Naive thymus-derived CD8-positive, alpha-beta T cell (primary cell): ENCODE data around the gene PACRG. TPM values are rescaled to one million over a fixed set of nuclear protein-coding genes. Genes with fewer than 3 reads are reported as not detected.

Experiments
- ATAC-seq, 2 donors: fragments of 150-1000 bp; cut with Tn5 transposase in 1 of 2; sonication (Bioruptor Pico), chemical (Tn5 transposase) in 1 of 2; 1 replicate in 1 of 2; 2 replicates in 1 of 2; pipeline ENCODE4 v1.10.0; 2021; ENCODE audit warnings: mild to moderate bottlenecking in 2 of 2, moderate library complexity in 2 of 2
- POLR2A ChIA-PET: fragments of 350-600 bp; sonication (Branson Sonifier 250); formaldehyde crosslinking; loops from one replicate; lab custom pipeline; 2021; ENCODE audit warnings: antibody characterized with exemption; lab: Charles Lee
- DNase-seq, 10 donors: peaks; one replicate each; pipeline versions ENCODE4 v3.0.0 to v3.0.0-alpha.2; 2020 to 2022
- H3K27ac Mint-ChIP-seq, 10 donors: one replicate each; pipeline ENCODE4 v1.8.0; 2020 to 2022; ENCODE audit warnings: mild to moderate bottlenecking in 10 of 10, mixed read lengths in 10 of 10, moderate library complexity in 4 of 10, inconsistent platforms in 1 of 10
- H3K27me3 Mint-ChIP-seq, 5 donors: one replicate each; pipeline ENCODE4 v1.8.0; 2021 to 2022; ENCODE audit warnings: mixed read lengths in 5 of 5
- H3K36me3 Mint-ChIP-seq, 3 donors: one replicate each; pipeline ENCODE4 v1.8.0; 2020 to 2022; ENCODE audit warnings: mixed read lengths in 3 of 3, mild to moderate bottlenecking in 2 of 3, inconsistent platforms in 1 of 3
- H3K4me1 Mint-ChIP-seq, 4 donors: one replicate each; pipeline ENCODE4 v1.8.0; 2021 to 2022; ENCODE audit warnings: mixed read lengths in 4 of 4
- H3K4me3 Mint-ChIP-seq, 10 donors: one replicate each; pipeline ENCODE4 v1.8.0; 2020 to 2022; ENCODE audit warnings: mild to moderate bottlenecking in 10 of 10, mixed read lengths in 10 of 10, moderate library complexity in 6 of 10, inconsistent platforms in 1 of 10
- H3K9me3 Mint-ChIP-seq, 9 donors: one replicate each; pipeline ENCODE4 v1.8.0; 2020 to 2022; ENCODE audit warnings: mixed read lengths in 9 of 9, mild to moderate bottlenecking in 3 of 9, inconsistent platforms in 1 of 9, moderate library complexity in 1 of 9
- polyA plus RNA-seq, 3 donors: library from polyadenylated mRNA; unstranded; fragments of 300-500 nt; fragmentation: Illumina TruSeq; gene quantifications; one replicate each; pipeline ENCODE4 v1.2.3, GENCODE V29; 2021
- total RNA-seq, 8 experiments: library from RNA in 2 of 8; stranded (reverse) in 2 of 8; gene quantifications; one replicate each; pipeline ENCODE4 v1.2.3 and lab custom pipeline; 2021 to 2026

Gene PACRG
- total and polyA plus RNA-seq, 5 experiments from 2014 or later, result 0.34 to 1.2 (median 0.83) TPM; not detected in 1

DNA sequence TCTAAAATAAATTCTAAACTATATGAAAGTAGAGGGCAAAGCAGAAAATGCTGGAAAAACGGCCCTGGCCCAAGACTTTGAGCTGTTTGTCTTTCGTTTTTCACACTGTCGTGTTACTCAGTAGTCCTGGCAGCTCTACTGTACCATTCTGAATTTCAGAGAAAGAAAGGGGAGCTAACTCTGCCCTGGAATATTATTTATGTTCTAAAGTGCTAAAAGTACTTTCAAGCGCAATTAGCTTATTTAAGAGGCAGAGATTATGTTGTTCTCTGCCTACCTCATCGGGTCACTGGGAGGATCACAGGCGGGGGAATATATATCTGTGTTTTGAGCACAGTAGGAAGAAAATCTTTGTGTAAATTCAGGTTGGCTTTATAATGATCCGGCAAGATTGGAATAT, 534.3 kb downstream of the PACRG start:
- ATAC-seq (no peak), DNase-seq (no peak)
- Mint-ChIP-seq H3K9me3 (no peaks in the 10 kb centered on the region), H3K4me3 (no peak overlapping the region), H3K36me3 (no peaks in the 10 kb centered on the region), H3K4me1 (peaks cover 8 to 12% (median 10%) of the 10 kb centered on the region in 4 donors), H3K27me3 (peaks cover 5 to 37% (median 18%) of the 10 kb centered on the region in 5 donors), H3K27ac (no peak overlapping the region)
- POLR2A ChIA-PET, result no interaction called here

DNA sequence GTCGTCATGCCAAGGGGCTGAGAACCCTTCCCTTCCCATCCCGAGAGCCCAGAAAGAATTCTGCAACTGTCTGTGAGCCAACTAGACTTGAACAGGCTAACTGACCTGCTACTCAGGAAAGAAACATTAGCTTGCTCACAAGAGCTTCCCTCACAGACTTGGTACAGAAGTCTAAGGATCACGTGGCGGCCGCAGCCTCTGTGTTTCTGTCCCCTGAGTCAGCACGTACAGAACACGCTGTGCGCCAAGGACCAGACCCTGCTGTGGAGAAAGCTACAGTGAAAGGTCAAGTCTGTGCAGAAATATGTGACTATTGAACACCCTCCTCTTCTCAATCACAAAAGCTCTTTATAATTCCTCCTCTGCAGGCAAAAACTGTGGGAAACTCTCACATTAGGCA, 535.4 kb downstream of the PACRG start:
- ATAC-seq (no peak), DNase-seq (no peak)
- no peak overlapping the region for H3K4me3 Mint-ChIP-seq
- peaks cover 8 to 12% (median 10%) of the 10 kb centered on the region in 4 donors for H3K4me1 Mint-ChIP-seq
- POLR2A ChIA-PET, result no interaction called here
- H3K36me3 Mint-ChIP-seq, result no peaks in the 10 kb centered on the region
- H3K9me3 Mint-ChIP-seq, result no peaks in the 10 kb centered on the region
- H3K27me3 Mint-ChIP-seq, result peaks cover 5 to 37% (median 20%) of the 10 kb centered on the region in 5 donors
- no peak overlapping the region for H3K27ac Mint-ChIP-seq

DNA sequence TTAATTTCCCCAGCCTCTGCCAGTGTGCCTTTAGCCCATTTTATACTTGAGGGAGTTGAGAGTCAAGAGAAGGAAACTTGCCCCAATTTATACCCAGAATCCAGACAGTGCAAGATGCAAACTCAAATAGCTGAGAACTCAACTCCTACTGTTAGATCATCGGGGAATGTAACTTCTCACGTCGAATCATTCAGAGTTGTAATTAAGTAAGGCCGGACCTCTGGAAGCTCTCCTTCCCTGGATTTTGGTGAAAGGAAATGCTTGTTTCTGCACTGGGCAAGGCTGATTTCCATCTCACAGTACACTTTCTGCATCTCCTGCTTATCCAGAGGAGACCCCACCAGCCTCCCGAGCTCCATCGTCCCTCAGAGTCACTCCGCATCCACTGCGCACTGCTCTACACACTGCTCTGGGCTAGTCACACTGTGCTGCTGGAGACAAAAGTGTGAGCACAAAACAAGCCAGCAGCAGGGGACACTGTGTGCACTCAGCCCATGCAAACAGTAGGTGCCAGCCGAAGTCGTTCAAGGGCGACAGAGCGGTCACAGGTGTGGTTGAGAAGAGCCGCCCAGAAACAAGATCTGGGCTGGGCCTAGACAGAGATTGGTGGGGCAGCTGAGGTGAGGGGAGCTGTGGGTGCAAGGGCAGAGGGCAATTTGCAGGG, 536.4 kb downstream of the PACRG start:
- POLR2A ChIA-PET, result no interaction called here
- Mint-ChIP-seq H3K4me3 (no peak overlapping the region), H3K4me1 (peaks cover 8 to 12% (median 10%) of the 10 kb centered on the region in 4 donors), H3K9me3 (no peaks in the 10 kb centered on the region), H3K27me3 (peaks cover 5 to 33% (median 17%) of the 10 kb centered on the region in 5 donors), H3K27ac (no peak overlapping the region), H3K36me3 (no peaks in the 10 kb centered on the region)
- peak in 1 of 10 donors; percentile 50 for DNase-seq
- no peak for ATAC-seq

DNA sequence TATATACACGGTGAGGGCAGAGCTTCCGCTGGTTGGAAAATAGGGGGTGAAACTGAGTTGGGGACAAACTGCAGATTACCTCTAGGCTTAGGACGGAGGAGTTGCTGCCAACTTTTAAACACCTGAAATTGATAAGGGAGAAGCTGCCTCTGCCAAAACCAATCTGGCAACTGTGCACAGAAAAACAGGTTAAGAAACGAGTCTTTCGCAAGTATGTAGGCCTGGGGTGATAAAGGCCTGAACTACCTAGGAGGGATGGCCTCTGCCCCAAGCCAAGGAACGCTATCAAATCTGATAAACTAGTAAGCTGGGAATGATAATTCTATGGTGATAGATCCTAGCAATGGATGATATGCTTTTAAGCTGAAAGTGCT, 536.9 kb downstream of the PACRG start:
- Mint-ChIP-seq H3K27ac (no peak overlapping the region), H3K4me3 (no peak overlapping the region), H3K36me3 (no peaks in the 10 kb centered on the region), H3K27me3 (peaks cover 5 to 28% (median 17%) of the 10 kb centered on the region in 5 donors), H3K4me1 (peaks cover 8 to 12% (median 10%) of the 10 kb centered on the region in 4 donors), H3K9me3 (no peaks in the 10 kb centered on the region)
- POLR2A ChIA-PET, result no interaction called here
- DNase-seq, result no peak
- no peak for ATAC-seq

DNA sequence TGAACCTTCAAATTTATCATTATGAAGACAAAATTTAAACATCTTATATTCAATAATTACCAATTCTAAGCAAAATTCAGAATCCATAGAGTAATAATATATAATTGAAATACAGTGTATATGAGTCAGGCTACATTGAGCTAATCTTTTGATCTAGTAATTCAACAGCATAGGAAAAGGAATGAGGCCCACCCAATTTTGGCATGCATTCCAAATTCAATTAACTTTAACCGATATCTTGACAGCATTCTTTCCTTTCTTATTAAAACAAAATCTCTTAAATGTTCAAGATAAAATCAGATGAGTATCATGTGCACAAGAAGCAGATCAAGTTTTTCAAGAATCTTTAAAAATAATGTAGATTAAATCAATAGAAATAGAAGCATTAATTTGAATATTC, 553.9 kb downstream of the PACRG start:
- no peak overlapping the region for H3K27ac Mint-ChIP-seq
- POLR2A ChIA-PET, result no interaction called here
- no peak overlapping the region for H3K4me3 Mint-ChIP-seq
- no peaks in the 10 kb centered on the region for H3K36me3 Mint-ChIP-seq
- peaks cover 0 to 3% (median 0%) of the 10 kb centered on the region in 4 donors for H3K4me1 Mint-ChIP-seq
- H3K27me3 Mint-ChIP-seq, result peaks cover 2 to 21% (median 12%) of the 10 kb centered on the region in 5 donors
- peaks cover 0 to 5% (median 0%) of the 10 kb centered on the region in 9 donors for H3K9me3 Mint-ChIP-seq
- DNase-seq (no peak), ATAC-seq (no peak)

DNA sequence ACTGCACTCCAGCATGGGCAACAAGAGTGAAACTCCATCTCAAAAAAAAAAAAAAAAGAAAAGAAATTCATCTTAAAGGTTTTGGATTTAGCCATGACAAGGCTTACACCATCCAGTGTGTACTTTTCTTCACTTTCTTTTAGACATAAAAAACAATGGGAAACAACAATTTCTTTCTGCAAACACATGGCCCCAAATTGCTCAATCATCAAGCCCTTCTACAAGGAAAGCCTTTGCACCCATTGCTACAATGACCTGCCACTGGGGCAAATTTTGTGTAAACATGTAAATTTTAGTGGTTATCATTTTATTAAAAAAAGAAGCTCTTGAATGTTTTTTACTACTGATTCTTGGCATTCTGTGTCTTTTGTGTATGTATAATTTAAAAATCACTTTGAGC, 554.9 kb downstream of the PACRG start:
- Mint-ChIP-seq H3K36me3 (no peaks in the 10 kb centered on the region), H3K27ac (no peak overlapping the region), H3K9me3 (peaks cover 0 to 5% (median 0%) of the 10 kb centered on the region in 9 donors), H3K27me3 (peaks cover 2 to 21% (median 12%) of the 10 kb centered on the region in 5 donors), H3K4me3 (no peak overlapping the region), H3K4me1 (peaks cover 0 to 3% (median 0%) of the 10 kb centered on the region in 4 donors)
- POLR2A ChIA-PET, result no interaction called here
- ATAC-seq, result no peak
- DNase-seq, result no peak

DNA sequence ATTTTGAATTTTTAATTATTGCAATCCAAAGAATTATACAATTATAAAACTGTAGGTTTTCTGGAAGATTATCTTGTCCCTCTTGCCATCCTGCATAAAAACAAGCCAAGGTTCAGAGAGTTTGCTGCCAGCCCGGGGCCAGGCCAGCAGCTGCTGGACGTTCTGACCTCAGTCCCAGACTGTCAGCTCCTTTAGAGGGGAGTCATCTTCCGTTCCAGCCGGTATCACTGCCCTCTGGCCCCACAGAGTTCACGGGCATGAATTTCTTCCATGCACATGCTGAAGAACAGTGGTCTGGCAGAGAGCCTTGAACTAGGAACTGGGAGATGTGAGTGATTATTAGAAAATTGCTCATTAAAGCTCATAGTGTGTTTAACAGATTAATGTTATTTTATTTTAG, 556.4 kb downstream of the PACRG start:
- POLR2A ChIA-PET, result no interaction called here
- H3K9me3 Mint-ChIP-seq, result no peaks in the 10 kb centered on the region
- H3K27ac Mint-ChIP-seq, result no peak overlapping the region
- ATAC-seq (no peak), DNase-seq (no peak)
- H3K27me3 Mint-ChIP-seq, result peaks cover 2 to 18% (median 12%) of the 10 kb centered on the region in 5 donors
- peaks cover 0 to 3% (median 0%) of the 10 kb centered on the region in 4 donors for H3K4me1 Mint-ChIP-seq
- no peak overlapping the region for H3K4me3 Mint-ChIP-seq
- H3K36me3 Mint-ChIP-seq, result no peaks in the 10 kb centered on the region

DNA sequence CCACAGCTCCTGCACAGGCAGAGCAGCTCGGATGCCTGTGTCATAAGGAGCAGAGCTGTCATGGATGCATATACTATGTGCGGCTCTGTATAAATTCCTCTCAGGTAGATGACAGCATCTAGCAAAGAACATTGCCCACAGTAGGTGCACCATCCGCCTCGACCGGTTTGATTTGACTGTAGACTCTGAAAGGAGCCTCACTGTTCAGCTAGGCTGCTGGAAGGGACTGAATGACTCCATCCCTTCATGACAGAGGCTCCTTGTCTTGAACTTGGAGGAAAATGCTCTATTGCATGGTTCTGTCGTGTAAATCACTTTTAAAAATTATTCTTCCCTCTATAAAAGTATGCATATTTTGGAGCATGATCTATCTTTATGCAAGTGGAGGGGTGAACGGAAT, 557.9 kb downstream of the PACRG start:
- Mint-ChIP-seq H3K36me3 (no peaks in the 10 kb centered on the region), H3K27ac (no peak overlapping the region), H3K27me3 (peaks cover 2 to 7% (median 4%) of the 10 kb centered on the region in 5 donors), H3K4me1 (peaks cover 0 to 2% (median 0%) of the 10 kb centered on the region in 4 donors), H3K9me3 (no peaks in the 10 kb centered on the region), H3K4me3 (no peak overlapping the region)
- ATAC-seq (no peak), DNase-seq (no peak)
- POLR2A ChIA-PET, result no interaction called here

DNA sequence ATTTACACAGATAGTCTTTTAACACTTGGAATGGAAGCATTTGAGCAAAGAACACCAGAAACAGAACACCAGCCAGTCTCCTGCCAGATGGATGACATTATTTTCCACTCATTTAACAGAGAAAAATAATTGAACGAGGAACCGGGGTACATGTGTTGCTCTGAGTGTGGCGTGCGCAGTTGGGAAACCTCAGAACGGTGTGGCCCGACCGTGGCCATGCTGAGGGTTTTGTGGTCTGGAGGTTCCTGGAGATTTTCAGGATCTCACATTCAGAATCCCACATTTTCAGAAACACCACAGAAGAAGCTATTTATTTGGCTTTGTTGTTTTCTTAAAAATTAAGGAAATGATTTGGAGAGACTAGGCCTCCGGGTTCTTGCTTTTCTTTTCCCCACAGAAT, 559.9 kb downstream of the PACRG start:
- POLR2A ChIA-PET, result no interaction called here
- no peaks in the 10 kb centered on the region for H3K36me3 Mint-ChIP-seq

DNA sequence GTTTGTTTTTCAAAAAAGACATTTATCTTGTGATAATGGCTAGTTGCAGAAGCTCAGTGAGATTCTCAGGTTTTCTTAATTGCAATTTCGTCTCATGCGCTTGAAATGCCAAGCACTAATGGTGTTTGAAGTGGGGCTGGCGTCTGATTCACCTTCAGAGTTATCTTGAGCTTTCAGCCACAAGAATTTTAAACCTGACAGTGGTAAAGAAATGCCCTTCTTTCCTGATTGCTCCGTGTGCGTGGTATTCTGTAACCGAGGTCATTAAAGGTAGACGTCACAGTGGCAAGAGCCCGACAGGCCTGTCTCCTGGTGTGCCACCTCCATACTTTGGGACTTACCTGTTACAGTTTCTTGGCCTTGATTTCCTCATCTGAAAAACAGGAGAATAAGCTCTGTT, 560.3 kb downstream of the PACRG start:
- Mint-ChIP-seq H3K36me3 (no peaks in the 10 kb centered on the region), H3K27ac (no peak overlapping the region), H3K27me3 (peaks cover 0 to 8% (median 1%) of the 10 kb centered on the region in 5 donors), H3K9me3 (peaks cover 0 to 2% (median 0%) of the 10 kb centered on the region in 9 donors), H3K4me3 (no peak overlapping the region), H3K4me1 (no peaks in the 10 kb centered on the region)
- DNase-seq, result no peak
- no peak for ATAC-seq
- POLR2A ChIA-PET, result no interaction called here

More for the DNA sequence above, 559.9 kb downstream of the PACRG start:
- H3K27me3 Mint-ChIP-seq, result peaks cover 0 to 8% (median 2%) of the 10 kb centered on the region in 5 donors
- no peak overlapping the region for H3K4me3 Mint-ChIP-seq
- peaks cover 0 to 2% (median 0%) of the 10 kb centered on the region in 9 donors for H3K9me3 Mint-ChIP-seq
- H3K4me1 Mint-ChIP-seq, result no peaks in the 10 kb centered on the region
- H3K27ac Mint-ChIP-seq, result no peak overlapping the region
- ATAC-seq (no peak), DNase-seq (no peak)

DNA sequence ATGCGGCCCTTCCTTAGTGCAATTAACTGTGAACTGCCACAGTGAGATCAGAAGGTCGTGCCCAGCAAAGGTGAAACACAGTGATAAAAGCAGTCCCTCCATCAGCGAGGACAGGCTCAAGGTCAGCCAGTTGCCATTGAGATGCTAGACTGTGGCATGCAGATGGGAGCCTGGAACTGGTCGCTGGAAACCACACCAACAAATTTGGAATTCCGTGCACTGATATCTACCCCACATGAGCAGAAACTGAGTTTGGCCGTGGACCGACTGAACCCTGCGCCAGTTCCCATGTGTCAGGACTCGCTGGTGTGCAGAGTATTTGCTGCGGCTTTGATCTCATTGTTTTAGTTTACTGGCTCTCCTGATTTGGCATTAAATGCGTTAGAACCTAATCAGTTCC, 561.1 kb downstream of the PACRG start:
- POLR2A ChIA-PET, result no interaction called here
- peaks cover 0 to 8% (median 0%) of the 10 kb centered on the region in 5 donors for H3K27me3 Mint-ChIP-seq
- no peaks in the 10 kb centered on the region for H3K36me3 Mint-ChIP-seq
- no peak for DNase-seq
- H3K9me3 Mint-ChIP-seq, result peaks cover 0 to 2% (median 0%) of the 10 kb centered on the region in 9 donors
- no peak overlapping the region for H3K4me3 Mint-ChIP-seq
- no peak overlapping the region for H3K27ac Mint-ChIP-seq
- no peaks in the 10 kb centered on the region for H3K4me1 Mint-ChIP-seq
- ATAC-seq, result no peak

DNA sequence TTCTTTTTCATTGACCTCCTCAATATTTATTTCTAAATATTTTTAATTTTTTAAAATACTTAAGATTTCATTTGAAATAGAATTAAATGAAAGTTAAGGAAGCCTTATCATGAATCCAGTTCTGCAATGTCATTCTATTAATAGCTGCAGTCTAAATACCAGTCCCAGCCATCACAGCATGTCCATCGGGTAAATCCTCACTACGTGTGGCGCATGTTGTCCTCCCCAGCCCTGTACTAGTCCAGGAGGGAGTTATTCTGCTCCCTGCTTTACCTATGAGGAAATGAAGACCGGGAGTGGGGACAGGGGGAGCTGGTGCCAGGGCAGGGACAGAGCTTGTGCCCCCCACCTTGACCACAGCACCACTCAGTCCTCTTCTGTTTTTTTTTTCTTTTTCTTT, 561.7 kb downstream of the PACRG start:
- Mint-ChIP-seq H3K27me3 (peaks cover 0 to 8% (median 0%) of the 10 kb centered on the region in 5 donors), H3K36me3 (no peaks in the 10 kb centered on the region), H3K9me3 (peaks cover 0 to 2% (median 0%) of the 10 kb centered on the region in 9 donors), H3K4me3 (no peak overlapping the region), H3K4me1 (no peaks in the 10 kb centered on the region), H3K27ac (no peak overlapping the region)
- no peak for ATAC-seq
- POLR2A ChIA-PET, result no interaction called here
- DNase-seq, result no peak

DNA sequence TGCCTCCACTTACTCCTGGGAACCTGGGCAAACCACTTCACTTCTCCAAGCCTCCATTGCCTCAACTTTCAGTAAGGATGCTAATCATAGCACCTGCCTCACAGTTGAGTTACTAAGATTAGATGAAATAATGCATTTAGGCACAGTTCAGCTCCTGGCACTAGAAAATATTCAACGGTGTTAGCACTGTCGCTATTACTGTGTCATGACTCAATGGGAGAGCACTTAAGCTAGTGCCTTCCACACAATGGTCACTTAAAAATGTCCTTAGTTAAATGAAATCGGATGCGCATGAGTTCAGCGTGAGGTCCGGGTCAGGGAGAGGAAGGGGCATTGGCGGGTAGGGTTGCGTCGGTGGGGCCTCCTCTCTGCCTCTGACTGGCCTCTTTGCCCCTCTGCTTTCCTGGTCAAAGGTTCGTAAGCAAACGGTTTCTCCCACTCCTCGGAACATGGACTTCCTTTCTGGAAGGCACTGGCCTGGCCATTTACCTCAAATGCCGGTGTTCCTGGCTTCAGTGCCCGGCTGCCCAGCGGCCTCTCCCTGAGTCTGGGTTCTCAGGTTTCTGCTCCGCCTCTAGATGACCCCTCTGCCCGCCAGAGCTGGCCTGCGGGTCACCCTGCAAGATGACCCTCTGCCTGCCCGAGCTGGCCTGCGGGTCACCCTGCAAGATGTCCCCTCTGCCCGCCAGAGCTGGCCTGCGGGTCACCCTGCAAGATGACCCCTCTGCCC, 562.9 kb downstream of the PACRG start:
- Mint-ChIP-seq H3K36me3 (no peaks in the 10 kb centered on the region), H3K27ac (no peak overlapping the region), H3K27me3 (peaks cover 0 to 8% (median 0%) of the 10 kb centered on the region in 5 donors), H3K4me3 (no peak overlapping the region), H3K4me1 (no peaks in the 10 kb centered on the region), H3K9me3 (peaks cover 0 to 2% (median 0%) of the 10 kb centered on the region in 9 donors)
- no peak for ATAC-seq
- DNase-seq, result no peak
- POLR2A ChIA-PET, result no interaction called here
